ENCODE results near the gene PIGN. TPM values are rescaled to one million over a fixed set of nuclear protein-coding genes. Genes with fewer than 3 reads are reported as not detected.

Gene PIGN, protein sequence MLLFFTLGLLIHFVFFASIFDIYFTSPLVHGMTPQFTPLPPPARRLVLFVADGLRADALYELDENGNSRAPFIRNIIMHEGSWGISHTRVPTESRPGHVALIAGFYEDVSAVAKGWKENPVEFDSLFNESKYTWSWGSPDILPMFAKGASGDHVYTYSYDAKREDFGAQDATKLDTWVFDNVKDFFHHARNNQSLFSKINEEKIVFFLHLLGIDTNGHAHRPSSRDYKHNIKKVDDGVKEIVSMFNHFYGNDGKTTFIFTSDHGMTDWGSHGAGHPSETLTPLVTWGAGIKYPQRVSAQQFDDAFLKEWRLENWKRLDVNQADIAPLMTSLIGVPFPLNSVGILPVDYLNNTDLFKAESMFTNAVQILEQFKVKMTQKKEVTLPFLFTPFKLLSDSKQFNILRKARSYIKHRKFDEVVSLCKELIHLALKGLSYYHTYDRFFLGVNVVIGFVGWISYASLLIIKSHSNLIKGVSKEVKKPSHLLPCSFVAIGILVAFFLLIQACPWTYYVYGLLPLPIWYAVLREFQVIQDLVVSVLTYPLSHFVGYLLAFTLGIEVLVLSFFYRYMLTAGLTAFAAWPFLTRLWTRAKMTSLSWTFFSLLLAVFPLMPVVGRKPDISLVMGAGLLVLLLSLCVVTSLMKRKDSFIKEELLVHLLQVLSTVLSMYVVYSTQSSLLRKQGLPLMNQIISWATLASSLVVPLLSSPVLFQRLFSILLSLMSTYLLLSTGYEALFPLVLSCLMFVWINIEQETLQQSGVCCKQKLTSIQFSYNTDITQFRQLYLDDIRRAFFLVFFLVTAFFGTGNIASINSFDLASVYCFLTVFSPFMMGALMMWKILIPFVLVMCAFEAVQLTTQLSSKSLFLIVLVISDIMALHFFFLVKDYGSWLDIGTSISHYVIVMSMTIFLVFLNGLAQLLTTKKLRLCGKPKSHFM
- 11.0 and 18.5 TPM in 2 replicates for total RNA-seq (2014; rRNA removed; shearing (Covaris generic))

DNA sequence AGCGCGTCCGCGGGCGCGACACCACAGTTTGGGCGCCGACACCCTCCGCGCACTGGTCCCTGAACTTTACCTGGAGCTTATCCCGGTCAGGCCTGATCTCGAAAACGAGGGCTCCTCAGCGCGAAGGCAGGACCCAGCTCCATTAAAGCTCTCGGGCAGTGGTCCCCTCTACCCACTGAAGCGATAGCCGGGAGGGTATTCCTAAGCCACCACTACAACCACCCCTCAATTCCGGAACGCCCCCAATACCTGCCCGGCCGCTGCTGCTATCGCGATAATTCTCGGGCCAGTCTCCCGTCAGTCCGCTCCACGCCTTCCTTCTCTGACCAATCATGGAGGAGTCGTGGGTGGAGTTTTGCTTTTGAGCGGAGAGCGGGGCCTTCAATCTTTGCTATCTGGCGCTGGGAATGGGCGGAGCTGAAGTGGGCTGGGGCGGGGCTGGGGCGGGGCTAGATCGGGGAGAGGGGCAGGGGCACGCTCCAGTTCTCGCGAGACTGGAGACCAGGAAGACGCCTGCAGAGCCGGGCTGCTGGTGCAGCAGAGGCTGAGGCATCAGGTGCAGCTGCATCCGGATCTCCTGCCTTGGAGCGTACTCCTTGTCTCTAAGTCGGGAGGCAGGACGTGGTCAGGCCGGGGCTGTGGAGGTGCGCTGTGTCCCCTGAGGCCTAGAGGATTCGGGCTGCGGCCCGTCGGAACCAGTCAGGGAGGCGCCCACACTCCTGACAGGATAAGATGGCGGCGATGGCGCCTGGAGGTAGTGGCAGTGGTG is at the start of gene PIGN, which contains the start of gene RELCH:
Gene PIGN (minus strand): TSS at position 283 of the 769 bp plus-strand sequence. CDS start 25,703 bp downstream, outside the sequence.
Gene RELCH (plus strand): TSS at position 482 of the 769 bp plus-strand sequence. CDS start 251 bp downstream, at position 733.
- peak; percentile 95 for DNase-seq (ENCODE audit: low spot score)

DNA sequence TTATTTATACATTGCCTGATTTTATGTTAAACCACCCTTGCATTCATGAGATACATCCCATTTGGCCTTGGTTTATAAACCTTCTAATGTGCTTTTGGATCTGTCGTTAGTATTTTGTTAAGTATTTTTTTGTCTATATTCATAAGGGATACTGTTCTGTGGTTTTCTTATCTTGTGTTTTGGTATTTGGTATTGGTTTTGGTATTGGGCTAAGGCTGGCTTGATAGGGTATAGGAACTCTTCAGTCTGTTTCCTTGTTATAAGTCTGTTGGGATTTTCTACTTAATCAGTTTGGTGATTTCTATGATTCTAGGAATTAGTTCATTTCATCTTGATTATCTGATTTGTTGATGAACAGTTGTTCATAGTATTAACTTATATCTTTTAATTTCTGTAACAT is 49.4 kb upstream of the PIGN start:
- no peak for DNase-seq (ENCODE audit: low spot score)

DNA sequence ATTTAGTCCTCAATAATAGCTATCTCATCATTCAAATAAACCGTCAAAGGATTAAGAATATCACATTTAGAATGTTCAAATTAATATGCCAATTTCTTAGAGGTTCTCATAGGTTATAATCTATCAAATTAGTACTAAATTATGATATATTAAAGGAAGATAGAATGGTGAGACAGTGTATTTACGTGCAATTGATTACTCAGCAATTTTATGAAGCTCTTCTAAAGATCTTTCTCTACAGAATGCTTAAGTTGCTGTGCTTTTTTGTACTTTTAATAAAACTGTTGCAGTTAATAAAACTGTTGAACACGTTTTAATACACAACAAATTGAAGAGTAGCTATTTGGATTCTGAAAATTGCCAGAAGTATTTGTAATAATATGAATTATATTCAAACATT is 39.2 kb upstream of the PIGN start:
- DNase-seq (ENCODE audit: low spot score): no peak

GRCh38 chr18:62224229-62224628 is 37.4 kb upstream of the PIGN start:
- no peak for DNase-seq (ENCODE audit: low spot score)

- no peak for DNase-seq (ENCODE audit: low spot score)
These were observed 27.9 kb upstream of the PIGN start for GRCh38 chr18:62214790-62215189.

DNA sequence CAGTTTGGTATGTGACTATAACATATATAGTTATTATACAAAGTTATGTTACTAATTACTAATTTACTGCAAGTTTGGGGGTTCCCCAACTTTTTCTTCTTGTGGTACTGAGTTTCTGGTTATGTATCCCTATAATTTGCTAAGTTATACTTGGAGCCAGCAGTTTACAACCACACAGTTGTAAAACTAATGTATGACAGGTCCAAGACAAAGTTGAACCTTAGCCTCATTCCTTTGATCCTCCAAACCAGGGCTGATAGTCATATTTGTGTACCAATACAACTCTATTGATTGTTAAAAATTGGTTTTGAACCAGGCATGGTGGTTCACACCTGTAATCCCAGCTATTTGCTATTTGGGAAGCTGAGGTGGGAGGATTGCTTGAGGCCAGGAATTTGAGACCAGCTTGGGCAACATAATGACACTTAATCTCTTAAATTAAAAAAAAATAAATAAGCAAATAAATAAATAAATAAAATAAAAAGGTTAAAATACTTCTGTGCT is 24.5 kb upstream of the PIGN start:
- DNase-seq (ENCODE audit: low spot score): no peak

DNA sequence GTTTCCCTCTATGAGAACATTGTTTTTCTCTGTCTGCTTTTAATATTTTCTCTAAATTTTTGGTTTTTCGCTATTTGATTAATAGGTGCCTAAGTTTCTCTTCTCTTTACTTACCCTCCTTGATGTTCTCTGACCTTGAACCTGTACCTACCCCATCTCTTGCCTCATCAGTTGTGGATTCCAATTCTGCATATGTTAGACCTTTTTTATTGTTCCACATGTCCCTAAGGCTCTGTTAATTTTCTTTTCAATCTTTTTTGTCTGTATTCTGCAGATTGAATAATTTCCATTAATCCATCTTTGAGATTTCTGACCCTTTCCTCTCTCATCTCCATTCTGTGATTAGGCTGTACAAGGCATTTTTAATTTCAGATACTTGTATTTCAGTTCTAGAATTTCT is 23.3 kb upstream of the PIGN start:
- DNase-seq (ENCODE audit: low spot score): no peak

DNA sequence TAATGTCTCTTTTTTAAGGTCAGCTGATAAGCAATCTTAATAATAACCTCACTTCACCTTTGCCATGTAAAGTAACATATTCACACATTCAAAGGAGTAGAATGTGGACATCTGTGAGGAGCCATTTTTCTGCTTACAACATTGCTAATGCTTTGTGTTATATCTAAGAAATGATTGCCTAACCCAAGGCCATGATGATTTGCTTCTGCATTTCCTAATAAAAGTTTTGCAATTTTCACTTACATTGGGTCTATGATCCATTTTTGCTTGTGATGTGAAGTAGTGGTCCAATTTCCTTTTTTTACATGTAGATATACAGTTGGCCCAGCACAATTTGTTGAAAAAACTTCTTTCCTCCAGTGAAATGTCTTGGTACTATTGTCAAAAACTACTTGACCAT is 22.2 kb upstream of the PIGN start:
- DNase-seq (ENCODE audit: low spot score): no peak

GRCh38 chr18:62206593-62206992 is 19.7 kb upstream of the PIGN start:
- no peak for DNase-seq (ENCODE audit: low spot score)

- no peak for DNase-seq (ENCODE audit: low spot score)
These were observed 19.0 kb upstream of the PIGN start for GRCh38 chr18:62205824-62206223.

DNA sequence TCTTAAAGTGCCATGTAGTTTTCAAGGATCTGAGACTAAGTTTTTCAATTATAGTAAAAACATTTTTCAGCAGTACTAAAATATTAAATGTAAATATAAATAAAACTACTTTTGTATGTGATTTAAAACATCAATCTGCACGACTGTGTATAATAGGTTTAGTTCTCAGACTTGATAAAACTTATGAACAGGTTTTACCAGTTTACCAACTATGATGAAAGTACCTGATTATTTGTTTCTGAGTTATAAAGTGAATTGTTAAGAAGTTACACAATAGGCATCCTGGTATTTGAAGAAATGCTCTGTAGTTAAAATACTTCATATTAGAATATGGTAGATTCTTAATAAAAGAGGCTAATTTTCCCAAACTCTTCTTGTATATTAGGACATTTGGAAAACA is 15.0 kb upstream of the PIGN start:
- peak; percentile 71 for DNase-seq (ENCODE audit: low spot score)

- no peak for DNase-seq (ENCODE audit: low spot score)
These were observed 13.5 kb upstream of the PIGN start for GRCh38 chr18:62200121-62200914.

GRCh38 chr18:62199629-62200028 is 12.8 kb upstream of the PIGN start:
- no peak for DNase-seq (ENCODE audit: low spot score)

- DNase-seq (ENCODE audit: low spot score): no peak
These were observed 11.4 kb upstream of the PIGN start for GRCh38 chr18:62198259-62198658.

DNA sequence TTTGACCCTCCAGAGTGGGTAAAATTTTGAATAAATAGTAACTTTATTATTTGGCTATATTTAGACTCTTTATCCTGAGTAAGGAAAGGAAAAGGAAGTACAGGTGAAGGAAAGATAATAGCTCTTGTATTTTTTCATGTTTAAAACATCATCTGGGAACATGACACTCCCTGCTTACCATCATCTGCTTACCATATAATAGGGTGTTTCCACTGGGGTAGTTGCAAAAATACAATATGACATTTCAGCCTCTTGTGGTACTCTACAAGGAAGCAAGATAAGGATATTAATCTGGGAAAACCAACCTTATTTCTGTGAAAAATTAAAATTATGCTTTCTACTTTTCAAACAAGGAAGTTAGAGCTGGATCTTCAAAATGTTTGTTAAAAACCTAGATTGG is 10.1 kb upstream of the PIGN start:
- no peak for DNase-seq (ENCODE audit: low spot score)

GRCh38 chr18:62196079-62196478 is 9.2 kb upstream of the PIGN start:
- DNase-seq (ENCODE audit: low spot score): no peak

DNA sequence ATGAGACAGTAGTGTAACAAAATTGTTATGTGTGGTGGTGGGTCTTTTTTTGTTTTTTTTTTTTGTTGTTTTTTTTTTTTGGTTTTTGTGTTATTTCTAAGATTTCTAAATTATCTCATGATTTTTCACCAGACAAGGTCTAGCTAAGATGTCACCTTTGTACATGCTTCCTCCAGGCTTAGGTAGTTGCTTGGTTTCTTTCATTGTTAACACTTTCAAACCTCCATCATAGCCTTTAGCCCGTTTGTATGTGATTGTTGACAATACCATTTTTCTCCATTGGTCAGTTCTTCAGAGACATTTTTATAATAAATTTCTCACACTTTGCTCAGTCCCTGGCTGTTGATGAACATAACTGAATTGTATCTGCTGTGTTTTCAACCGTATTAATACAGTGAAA is 2.4 kb upstream of the PIGN start:
- no peak for DNase-seq (ENCODE audit: low spot score)

DNA sequence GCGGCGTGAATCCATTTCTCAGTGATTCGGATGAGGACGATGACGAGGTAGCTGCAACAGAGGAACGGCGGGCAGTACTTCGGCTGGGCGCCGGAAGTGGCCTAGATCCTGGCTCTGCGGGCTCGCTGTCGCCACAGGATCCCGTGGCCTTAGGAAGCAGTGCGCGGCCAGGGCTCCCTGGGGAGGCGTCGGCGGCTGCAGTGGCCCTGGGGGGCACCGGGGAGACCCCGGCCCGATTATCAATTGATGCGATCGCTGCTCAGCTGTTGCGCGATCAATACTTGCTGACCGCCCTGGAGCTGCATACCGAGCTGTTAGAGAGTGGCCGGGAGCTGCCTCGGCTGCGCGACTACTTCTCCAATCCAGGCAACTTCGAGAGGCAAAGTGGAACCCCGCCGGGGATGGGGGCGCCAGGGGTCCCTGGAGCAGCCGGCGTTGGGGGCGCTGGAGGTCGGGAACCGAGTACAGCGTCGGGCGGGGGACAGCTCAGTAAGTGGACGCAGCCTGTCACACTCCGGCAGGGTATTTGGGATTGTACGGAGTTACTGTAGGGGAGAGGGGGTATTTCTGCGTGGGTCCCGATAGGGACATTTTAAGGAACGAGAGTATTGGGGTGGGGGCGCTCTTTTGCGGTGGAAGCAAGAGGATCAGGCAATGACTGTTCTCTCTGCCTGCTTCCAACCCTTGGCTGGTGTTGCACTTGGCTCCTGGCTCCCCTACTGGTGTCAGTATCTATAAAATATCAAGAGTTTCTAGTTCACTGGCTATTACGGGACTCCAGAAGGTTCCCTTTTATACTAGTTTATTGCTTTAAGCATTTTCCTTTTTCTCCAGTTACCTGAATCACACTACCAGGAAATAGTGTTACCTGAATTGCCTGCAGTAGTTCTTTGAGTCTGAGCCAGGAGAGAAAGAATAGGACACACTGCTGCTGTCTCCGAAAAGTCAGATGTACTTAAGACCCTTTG is 971 bp upstream of the PIGN start:
- DNase-seq (ENCODE audit: low spot score): peak; percentile 47

DNA sequence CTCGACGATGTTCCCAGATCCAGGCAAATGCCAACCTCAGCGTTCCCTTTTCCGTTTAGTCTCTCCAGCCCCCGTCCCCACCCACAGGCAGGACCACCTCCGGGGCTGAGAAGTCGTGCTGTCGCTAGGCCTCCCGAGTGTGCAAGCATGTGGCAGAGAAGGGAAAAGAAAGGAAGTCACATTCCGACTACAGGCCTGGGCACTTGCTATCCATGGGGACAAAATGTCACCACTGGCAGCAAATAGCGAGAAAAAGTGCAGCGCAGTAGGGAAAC is 420 bp downstream of the PIGN start:
- no peak for DNase-seq (ENCODE audit: low spot score)

All from HT-29 (cell line).